Hepatocyte (in vitro differentiated cells): Measurements from ENCODE around the gene MATN4. TPM values are rescaled to one million over a fixed set of nuclear protein-coding genes. Genes with fewer than 3 reads are reported as not detected.

ENCODE experiments used
- DNase-seq: peaks from one replicate; pipeline ENCODE4 v3.0.0-alpha.2; 2016; ENCODE audit warnings: low spot score
- H2AFZ ChIP-seq: fragments of 200-600 bp; sonication (generic); 2 replicates; pipeline ENCODE4 v1.6.0; 2016; ENCODE audit warnings: antibody characterized with exemption, mild to moderate bottlenecking
- H3K27ac ChIP-seq: fragments of 200-600 bp; sonication (generic); 2 replicates; pipeline ENCODE4 v1.5.1; 2016; ENCODE audit warnings: mild to moderate bottlenecking
- H3K27me3 ChIP-seq: fragments of 200-600 bp; sonication (generic); 2 replicates; pipeline ENCODE4 v1.6.1; 2016
- H3K36me3 ChIP-seq: fragments of 200-600 bp; sonication (generic); replicated peaks from 2 replicates; pipeline ENCODE4 v1.5.1; 2016; ENCODE audit warnings: low read depth; ENCODE audit not compliant: insufficient read depth
- H3K4me1 ChIP-seq: fragments of 200-600 bp; sonication (generic); 2 replicates; pipeline ENCODE4 v1.5.1; 2016; ENCODE audit warnings: mild to moderate bottlenecking, moderate library complexity; ENCODE audit not compliant: insufficient read depth
- H3K4me2 ChIP-seq: fragments of 200-600 bp; sonication (generic); 2 replicates; pipeline ENCODE4 v1.6.0; 2016
- H3K4me3 ChIP-seq: fragments of 200-600 bp; sonication (generic); 2 replicates; pipeline ENCODE4 v1.5.1; 2016; ENCODE audit warnings: mild to moderate bottlenecking
- H3K79me2 ChIP-seq: fragments of 200-600 bp; sonication (generic); 2 replicates; pipeline ENCODE4 v1.6.0; 2017; ENCODE audit warnings: mild to moderate bottlenecking
- H3K9me2 ChIP-seq: fragments of 200-600 bp; sonication (generic); replicated peaks from 2 replicates; pipeline ENCODE4 v1.6.0; 2017; ENCODE audit warnings: mild to moderate bottlenecking; ENCODE audit not compliant: insufficient read depth
- H3K9me3 ChIP-seq: fragments of 200-600 bp; sonication (generic); 2 replicates; pipeline ENCODE4 v1.5.1; 2016; ENCODE audit warnings: low read depth, mild to moderate bottlenecking
- H4K20me1 ChIP-seq: fragments of 200-600 bp; sonication (generic); 2 replicates; pipeline ENCODE4 v1.6.0; 2016; ENCODE audit warnings: mild to moderate bottlenecking; ENCODE audit not compliant: insufficient read depth, poor library complexity, severe bottlenecking
- EZH2 ChIP-seq: fragments of 200-600 bp; sonication (generic); IDR thresholded peaks from 2 replicates; pipeline ENCODE4 v1.6.1; 2016; ENCODE audit warnings: antibody characterized with exemption, mild to moderate bottlenecking, borderline replicate concordance
- EZH2phosphoT487 ChIP-seq: fragments of 200-600 bp; sonication (generic); IDR thresholded peaks from one replicate; pipeline ENCODE4 v1.6.1; 2018; ENCODE audit warnings: antibody characterized with exemption, mild to moderate bottlenecking, low read depth, moderate library complexity; ENCODE audit not compliant: unreplicated experiment, severe bottlenecking
- WGBS: methylation state at CpG from one replicate; pipeline ENCODE4 v1.1.6; 2016; ENCODE audit warnings: low lambda C conversion rate; ENCODE audit errors: missing lambda C conversion rate; 5-methylcytosine and 5-hydroxymethylcytosine counted together
- polyA plus RNA-seq: library from polyadenylated mRNA; unstranded; fragments of >200 nt; fragmentation: Nextera tagmentation; extraction: Ambion mirVana; gene quantifications from 2 replicates; pipeline ENCODE4 v1.2.1, GENCODE V29; 2016
- total RNA-seq: library from RNA; depleted of rRNA; stranded (reverse); fragments of >200 nt; gene quantifications from 2 replicates; pipeline ENCODE4 v1.2.3, GENCODE V29; 2014
- TF ChIP-seq, protein P1 (sequence below): fragments of 200-600 bp; sonication (generic); IDR thresholded peaks from 2 replicates; pipeline ENCODE4 v1.5.1; 2016; ENCODE audit warnings: antibody characterized with exemption, mild to moderate bottlenecking; ENCODE audit not compliant: poor library complexity

MATN4 gene
- total and polyA plus RNA-seq, 2 experiments from 2014 or later, result 0.57 TPM; not detected in 1

DNA sequence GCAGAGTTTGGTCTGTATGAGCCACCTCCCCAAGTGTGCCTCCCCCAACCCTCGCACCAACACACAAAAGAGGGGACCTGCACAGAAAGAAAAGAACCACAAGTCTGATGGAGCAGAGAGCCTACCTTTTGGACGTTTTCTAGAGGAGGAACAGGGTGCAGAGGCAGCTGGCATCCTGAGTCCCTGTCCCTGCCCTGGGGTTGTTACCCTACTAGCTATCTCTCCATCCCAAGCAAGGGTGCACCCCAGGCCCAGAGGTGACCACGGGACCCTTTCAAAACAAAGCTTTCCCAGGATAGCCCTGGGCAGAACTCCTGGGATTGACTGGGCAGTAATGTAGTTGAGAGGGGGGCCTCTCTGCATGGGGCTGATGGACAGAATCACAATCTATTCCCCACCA lies 9.7 kb upstream of the MATN4 start:
- Histone ChIP-seq H3K27ac (no peak overlapping the region), H3K4me3 (no peak overlapping the region), H2AFZ (no peak overlapping the region), H3K9me2 (no peaks in the 10 kb centered on the region), H3K9me3 (no peaks in the 10 kb centered on the region), H4K20me1 (no peaks in the 10 kb centered on the region), H3K4me1 (peaks cover 3% of the 10 kb centered on the region), H3K79me2 (no peaks in the 10 kb centered on the region), H3K36me3 (no peaks in the 10 kb centered on the region), H3K27me3 (no peaks in the 10 kb centered on the region), H3K4me2 (no peak overlapping the region)
- TF ChIP-seq EZH2phosphoT487 (no peak), EZH2 (no peak)
- TF ChIP-seq, protein P1, sequence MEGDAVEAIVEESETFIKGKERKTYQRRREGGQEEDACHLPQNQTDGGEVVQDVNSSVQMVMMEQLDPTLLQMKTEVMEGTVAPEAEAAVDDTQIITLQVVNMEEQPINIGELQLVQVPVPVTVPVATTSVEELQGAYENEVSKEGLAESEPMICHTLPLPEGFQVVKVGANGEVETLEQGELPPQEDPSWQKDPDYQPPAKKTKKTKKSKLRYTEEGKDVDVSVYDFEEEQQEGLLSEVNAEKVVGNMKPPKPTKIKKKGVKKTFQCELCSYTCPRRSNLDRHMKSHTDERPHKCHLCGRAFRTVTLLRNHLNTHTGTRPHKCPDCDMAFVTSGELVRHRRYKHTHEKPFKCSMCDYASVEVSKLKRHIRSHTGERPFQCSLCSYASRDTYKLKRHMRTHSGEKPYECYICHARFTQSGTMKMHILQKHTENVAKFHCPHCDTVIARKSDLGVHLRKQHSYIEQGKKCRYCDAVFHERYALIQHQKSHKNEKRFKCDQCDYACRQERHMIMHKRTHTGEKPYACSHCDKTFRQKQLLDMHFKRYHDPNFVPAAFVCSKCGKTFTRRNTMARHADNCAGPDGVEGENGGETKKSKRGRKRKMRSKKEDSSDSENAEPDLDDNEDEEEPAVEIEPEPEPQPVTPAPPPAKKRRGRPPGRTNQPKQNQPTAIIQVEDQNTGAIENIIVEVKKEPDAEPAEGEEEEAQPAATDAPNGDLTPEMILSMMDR, result no peak
- DNase-seq, result no peak
- WGBS, result 71% methylated on average over 3 of the region's 3 CpGs

DNA sequence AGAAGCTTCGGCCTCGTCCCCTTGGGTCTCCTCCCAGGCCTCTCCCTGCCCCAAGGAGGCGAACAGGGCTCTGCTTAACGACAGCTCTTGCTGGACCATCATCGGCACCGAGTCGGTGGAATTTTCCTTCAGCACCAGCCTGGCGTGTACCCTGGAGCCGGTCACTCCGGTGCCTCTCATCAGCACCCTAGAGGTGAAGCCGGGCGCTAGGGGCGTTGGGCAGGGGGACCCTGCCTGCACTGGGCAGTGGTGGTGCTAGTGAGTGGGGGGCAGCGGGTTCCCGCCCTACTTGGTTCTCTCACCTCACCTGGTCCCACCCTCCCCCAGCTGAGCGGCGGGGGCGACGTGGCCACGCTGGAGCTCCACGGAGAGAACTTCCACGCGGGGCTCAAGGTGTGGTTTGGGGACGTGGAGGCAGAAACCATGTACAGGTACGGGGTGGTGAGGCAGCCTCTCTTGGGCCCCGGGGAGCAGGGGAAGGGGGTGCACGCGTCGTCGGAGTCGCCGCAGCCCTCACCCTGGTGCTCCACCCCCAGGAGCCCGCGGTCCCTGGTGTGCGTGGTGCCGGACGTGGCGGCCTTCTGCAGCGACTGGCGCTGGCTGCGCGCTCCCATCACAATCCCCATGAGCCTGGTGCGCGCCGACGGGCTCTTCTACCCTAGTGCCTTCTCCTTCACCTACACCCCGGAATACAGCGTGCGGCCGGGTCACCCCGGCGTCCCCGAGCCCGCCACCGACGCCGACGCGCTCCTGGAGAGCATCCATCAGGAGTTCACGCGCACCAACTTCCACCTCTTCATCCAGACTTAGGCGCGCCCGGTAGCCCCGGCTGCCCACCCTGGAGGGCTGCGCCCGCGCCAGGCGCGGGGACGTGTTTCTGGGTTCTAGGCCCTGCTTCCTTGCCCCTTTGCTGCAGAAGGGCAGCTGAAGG lies 8.3 kb upstream of the MATN4 start:
- no peak for DNase-seq
- no peaks in the 10 kb centered on the region for H3K27me3 ChIP-seq

DNA sequence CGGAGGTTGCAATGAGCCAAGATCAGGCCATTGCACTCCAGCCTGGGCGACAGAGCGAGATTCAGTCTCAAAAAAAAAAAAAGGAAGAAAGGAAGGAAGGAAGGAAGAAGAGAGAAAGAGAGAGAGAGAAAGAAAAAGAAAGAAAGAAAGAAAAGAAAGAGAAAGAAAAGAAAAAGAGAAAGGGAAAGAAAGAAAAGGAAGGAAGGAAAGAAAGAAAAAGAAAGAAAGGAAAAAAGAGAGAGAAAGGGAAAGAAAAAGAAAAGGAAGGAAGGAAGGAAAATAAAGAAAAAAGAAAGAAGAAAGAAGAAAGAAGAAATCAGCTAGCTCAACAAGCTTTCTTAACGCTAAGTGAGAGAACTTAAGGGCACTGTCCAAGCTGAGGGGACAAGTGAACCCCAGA lies 7.6 kb upstream of the MATN4 start:
- Histone ChIP-seq H3K27me3 (no peaks in the 10 kb centered on the region), H3K27ac (no peak overlapping the region), H3K36me3 (no peaks in the 10 kb centered on the region), H4K20me1 (no peaks in the 10 kb centered on the region), H3K4me1 (no peaks in the 10 kb centered on the region), H3K4me3 (no peak overlapping the region), H3K4me2 (no peak overlapping the region), H3K79me2 (no peaks in the 10 kb centered on the region), H2AFZ (no peak overlapping the region), H3K9me3 (no peaks in the 10 kb centered on the region), H3K9me2 (no peaks in the 10 kb centered on the region)
- WGBS, result 92% methylated on average over 4 of the region's 4 CpGs
- DNase-seq, result no peak
- TF ChIP-seq EZH2phosphoT487, result no peak

More for the DNA sequence above, 8.3 kb upstream of the MATN4 start:
- WGBS, result 97% methylated on average over 54 of the region's 71 CpGs
- no peak overlapping the region for H3K4me2 ChIP-seq
- no peak overlapping the region for H2AFZ ChIP-seq
- no peaks in the 10 kb centered on the region for H4K20me1 ChIP-seq
- H3K79me2 ChIP-seq, result no peaks in the 10 kb centered on the region
- no peaks in the 10 kb centered on the region for H3K9me3 ChIP-seq
- no peaks in the 10 kb centered on the region for H3K9me2 ChIP-seq
- no peaks in the 10 kb centered on the region for H3K4me1 ChIP-seq
- no peak for TF ChIP-seq EZH2
- TF ChIP-seq EZH2phosphoT487, result no peak
- TF ChIP-seq, protein P1, result no peak
- H3K36me3 ChIP-seq, result no peaks in the 10 kb centered on the region
- no peak overlapping the region for H3K27ac ChIP-seq
- no peak overlapping the region for H3K4me3 ChIP-seq

DNA sequence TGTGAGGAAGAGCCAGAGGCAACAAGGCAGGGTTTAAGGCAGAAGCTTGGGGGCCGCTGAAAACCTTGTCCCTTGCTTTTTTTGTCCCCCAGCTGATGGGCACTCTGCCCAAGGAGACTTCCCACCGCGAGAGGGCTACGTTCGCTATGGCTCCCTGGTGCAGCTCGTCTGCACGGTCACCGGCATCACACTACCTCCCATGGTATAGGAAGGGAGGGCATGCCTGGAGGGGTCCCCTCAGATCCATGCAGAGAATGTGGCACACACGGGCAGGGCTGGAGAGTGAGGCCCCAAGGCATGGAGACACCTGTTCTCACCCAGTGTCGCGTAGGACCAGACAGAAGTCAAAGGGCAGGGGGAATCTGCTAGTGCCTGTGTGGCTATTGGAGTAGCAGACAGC lies 5.8 kb upstream of the MATN4 start:
- H3K4me3 ChIP-seq, result no peak overlapping the region
- H3K9me3 ChIP-seq, result no peaks in the 10 kb centered on the region
- H3K9me2 ChIP-seq, result no peaks in the 10 kb centered on the region
- no peaks in the 10 kb centered on the region for H3K27me3 ChIP-seq
- no peaks in the 10 kb centered on the region for H3K79me2 ChIP-seq
- H3K36me3 ChIP-seq, result no peaks in the 10 kb centered on the region
- no peak overlapping the region for H3K4me2 ChIP-seq
- WGBS, result 89% methylated on average over 11 of the region's 11 CpGs
- H3K4me1 ChIP-seq, result no peaks in the 10 kb centered on the region
- no peaks in the 10 kb centered on the region for H4K20me1 ChIP-seq
- TF ChIP-seq EZH2 (no peak), EZH2phosphoT487 (no peak)
- TF ChIP-seq, protein P1, result no peak
- DNase-seq, result no peak
- H3K27ac ChIP-seq, result no peak overlapping the region
- H2AFZ ChIP-seq, result no peak overlapping the region
